Neural cell (in vitro differentiated cells): ENCODE measurements around the gene NXNL2.

Experiments
- CTCF ChIP-seq: fragments of 450-650 bp; IDR thresholded peaks from 2 replicates; pipeline ENCODE4 v1.5.1; 2014; ENCODE audit warnings: antibody characterized with exemption, mild to moderate bottlenecking, moderate library complexity; ENCODE audit not compliant: poor library complexity, severe bottlenecking
- EP300 ChIP-seq: fragments of 450-650 bp; conservative IDR thresholded peaks from 2 replicates; pipeline ENCODE4 v1.6.1; 2014; ENCODE audit warnings: antibody characterized with exemption, mild to moderate bottlenecking, moderate library complexity; ENCODE audit not compliant: poor library complexity, severe bottlenecking
- EZH2 ChIP-seq: fragments of 200-600, 300-800 bp; shearing (Covaris generic), sonication (generic); IDR thresholded peaks from 2 replicates; pipeline ENCODE4 v1.6.1; 2014; ENCODE audit warnings: antibody characterized with exemption, low read length, borderline replicate concordance, mild to moderate bottlenecking; ENCODE audit not compliant: insufficient read depth, poor library complexity, severe bottlenecking

GRCh38 chr9:88585426-88585825 lies 50.4 kb downstream of the NXNL2 start:
- TF ChIP-seq CTCF = no peak
- TF ChIP-seq EZH2 = no peak
- no peak for TF ChIP-seq EP300
